Jurkat, Clone E6-1 (cell line): ENCODE measurements around the gene GCC2.
"Not testable (repeated sequence)": the region's sequence is repeated elsewhere in the genome, so short reads cannot be mapped to it uniquely, and the experiment has no call there.

Experiments
- DNase-seq: peaks from one replicate; pipeline ENCODE4 v3.0.0-alpha.2; 2011; ENCODE audit warnings: low read depth, low spot score
- H3K4me3 ChIP-seq: 2 replicates; pipeline ENCODE4 v1.5.1; 2011; ENCODE audit warnings: mild to moderate bottlenecking, low read length, control low read depth, moderate library complexity

Gene GCC2

GRCh38 chr2:108548208-108549003 is 99.4 kb downstream of the GCC2 start:
- DNase-seq = no peak
- no peak overlapping the region for H3K4me3 ChIP-seq

GRCh38 chr2:108552566-108552965 is 103.6 kb downstream of the GCC2 start:
- no peak overlapping the region for H3K4me3 ChIP-seq
- DNase-seq = no peak

- H3K4me3 ChIP-seq = no peak overlapping the region
- DNase-seq = no peak
Observed at GRCh38 chr2:108553209-108553919, 104.4 kb downstream of the GCC2 start.

- no peak for DNase-seq
- H3K4me3 ChIP-seq = no peak overlapping the region
Observed at GRCh38 chr2:108554528-108554927, 105.5 kb downstream of the GCC2 start.

- DNase-seq = no peak
- no peak overlapping the region for H3K4me3 ChIP-seq
Observed at GRCh38 chr2:108555572-108555971, 106.6 kb downstream of the GCC2 start.

GRCh38 chr2:108556581-108556980 is 107.6 kb downstream of the GCC2 start:
- not testable (repeated sequence) for H3K4me3 ChIP-seq, DNase-seq
